ENCODE data around the gene HSD17B3.

The HSD17B3 gene

GRCh38 chr9:96199006-96199405, 103.0 kb downstream of the HSD17B3 start:
- Histone ChIP-seq H3K9ac (ENCODE audit: low read length) (no peak overlapping the region), H3K9me2 (replicated peaks; ENCODE audit: insufficient read depth, low read length) (no peaks in the 10 kb centered on the region), H2AFZ (ENCODE audit: low read depth, low read length, severe bottlenecking) (no peak overlapping the region), H3K27ac (ENCODE audit: low read depth, low read length) (no peak overlapping the region), H3K27me3 (ENCODE audit: low read length) (no peaks in the 10 kb centered on the region), H3K9me3 (ENCODE audit: insufficient read depth, low read length) (no peaks in the 10 kb centered on the region), H3K36me3 (ENCODE audit: low read length) (no peaks in the 10 kb centered on the region), H3K4me2 (ENCODE audit: low read depth, low read length, poor library complexity, severe bottlenecking) (no peak overlapping the region), H4K20me1 (ENCODE audit: low read depth, low read length) (no peaks in the 10 kb centered on the region), H3F3A (ENCODE audit: insufficient read depth) (no peaks in the 10 kb centered on the region), H3K4me3 (ENCODE audit: insufficient read depth, low read length, poor library complexity, severe bottlenecking) (no peak overlapping the region), H3K79me2 (ENCODE audit: insufficient read depth, low read length) (no peaks in the 10 kb centered on the region)
- TF ChIP-seq CTCF (IDR thresholded peaks at IDR 0.05; ENCODE audit: insufficient read depth, low read length, poor library complexity, severe bottlenecking) (no peak), EZH2phosphoT487 (conservative IDR thresholded peaks at IDR 0.05; ENCODE audit: low read length) (no peak)

- H3K9ac ChIP-seq (ENCODE audit: low read length), result no peak overlapping the region
- H3K9me2 ChIP-seq (replicated peaks; ENCODE audit: insufficient read depth, low read length), result no peaks in the 10 kb centered on the region
- H3K27me3 ChIP-seq (ENCODE audit: low read length), result no peaks in the 10 kb centered on the region
- no peaks in the 10 kb centered on the region for H4K20me1 ChIP-seq (ENCODE audit: low read depth, low read length)
- H3K4me3 ChIP-seq (ENCODE audit: insufficient read depth, low read length, poor library complexity, severe bottlenecking), result no peak overlapping the region
- no peaks in the 10 kb centered on the region for H3K36me3 ChIP-seq (ENCODE audit: low read length)
- TF ChIP-seq EZH2phosphoT487 (conservative IDR thresholded peaks at IDR 0.05; ENCODE audit: low read length) (no peak), CTCF (IDR thresholded peaks at IDR 0.05; ENCODE audit: insufficient read depth, low read length, poor library complexity, severe bottlenecking) (no peak)
- H3F3A ChIP-seq (ENCODE audit: insufficient read depth), result no peaks in the 10 kb centered on the region
- no peak overlapping the region for H3K4me2 ChIP-seq (ENCODE audit: low read depth, low read length, poor library complexity, severe bottlenecking)
- H3K79me2 ChIP-seq (ENCODE audit: insufficient read depth, low read length), result no peaks in the 10 kb centered on the region
- H3K9me3 ChIP-seq (ENCODE audit: insufficient read depth, low read length), result no peaks in the 10 kb centered on the region
- H2AFZ ChIP-seq (ENCODE audit: low read depth, low read length, severe bottlenecking), result no peak overlapping the region
- H3K27ac ChIP-seq (ENCODE audit: low read depth, low read length), result no peak overlapping the region
Observed at GRCh38 chr9:96195541-96195940, 106.4 kb downstream of the HSD17B3 start.

- no peak overlapping the region for H2AFZ ChIP-seq (ENCODE audit: low read depth, low read length, severe bottlenecking)
- H3K4me3 ChIP-seq (ENCODE audit: insufficient read depth, low read length, poor library complexity, severe bottlenecking), result no peak overlapping the region
- TF ChIP-seq EZH2phosphoT487 (conservative IDR thresholded peaks at IDR 0.05; ENCODE audit: low read length), result no peak
- no peak for TF ChIP-seq CTCF (IDR thresholded peaks at IDR 0.05; ENCODE audit: insufficient read depth, low read length, poor library complexity, severe bottlenecking)
- no peak overlapping the region for H3K9ac ChIP-seq (ENCODE audit: low read length)
- no peaks in the 10 kb centered on the region for H4K20me1 ChIP-seq (ENCODE audit: low read depth, low read length)
- H3F3A ChIP-seq (ENCODE audit: insufficient read depth), result no peaks in the 10 kb centered on the region
- no peak overlapping the region for H3K27ac ChIP-seq (ENCODE audit: low read depth, low read length)
- H3K27me3 ChIP-seq (ENCODE audit: low read length), result no peaks in the 10 kb centered on the region
- no peak overlapping the region for H3K4me2 ChIP-seq (ENCODE audit: low read depth, low read length, poor library complexity, severe bottlenecking)
- H3K9me3 ChIP-seq (ENCODE audit: insufficient read depth, low read length), result no peaks in the 10 kb centered on the region
- no peaks in the 10 kb centered on the region for H3K79me2 ChIP-seq (ENCODE audit: insufficient read depth, low read length)
- no peaks in the 10 kb centered on the region for H3K36me3 ChIP-seq (ENCODE audit: low read length)
- no peaks in the 10 kb centered on the region for H3K9me2 ChIP-seq (replicated peaks; ENCODE audit: insufficient read depth, low read length)
Observed at GRCh38 chr9:96193236-96193755, 108.7 kb downstream of the HSD17B3 start.

Data from SU-DHL-6 (cell line).